H1 (cell line): ENCODE results near the gene TEX22. TPM values are rescaled to one million over a fixed set of nuclear protein-coding genes. Genes with fewer than 3 reads are reported as not detected.

Source experiments
- CTCF ChIA-PET: fragments of 300-600 bp; sonication (Branson Sonifier 250); formaldehyde crosslinking; loops from one replicate; lab custom pipeline; 2021; ENCODE audit not compliant: partially characterized antibody; lab: Charles Lee
- POLR2A ChIA-PET: fragments of 300-600 bp; sonication (Branson Sonifier 250); formaldehyde crosslinking; loops from one replicate; lab custom pipeline; 2021; ENCODE audit warnings: inconsistent platforms; ENCODE audit not compliant: partially characterized antibody; lab: Charles Lee
- DNase-seq, 2 experiments: peaks; one replicate each; pipeline versions ENCODE4 v3.0.0 to v3.0.0-alpha.2; 2010 to 2022; ENCODE audit warnings: low spot score in 2 of 2, low read depth in 1 of 2, mixed read lengths in 1 of 2
- FAIRE-seq: peaks from 2 replicates; lab custom pipeline; 2011; peaks lifted over from hg19 to GRCh38; lab: Jason Lieb, UNC
- H2AFZ ChIP-seq: 2 replicates; pipeline ENCODE4 v1.8.1; 2012; ENCODE audit warnings: low read length, inconsistent platforms
- H2AK5ac ChIP-seq: 2 replicates; pipeline ENCODE4 v1.6.1; 2013; ENCODE audit warnings: low read depth, low read length
- H2BK120ac ChIP-seq: replicated peaks from 2 replicates; pipeline ENCODE3; 2013; ENCODE audit warnings: low read depth, low read length, inconsistent platforms
- H2BK12ac ChIP-seq: 2 replicates; pipeline ENCODE4 v1.6.1; 2013; ENCODE audit warnings: low read depth, low read length
- H2BK15ac ChIP-seq: 2 replicates; pipeline ENCODE4 v1.6.1; 2013; ENCODE audit warnings: low read length
- H2BK20ac ChIP-seq: 2 replicates; pipeline ENCODE4 v1.6.1; 2013; ENCODE audit warnings: low read length
- H2BK5ac ChIP-seq: 2 replicates; pipeline ENCODE4 v1.6.1; 2013; ENCODE audit warnings: low read depth, low read length
- H3K14ac ChIP-seq: 2 replicates; pipeline ENCODE4 v1.6.1; 2013; ENCODE audit warnings: inconsistent platforms; ENCODE audit not compliant: insufficient read length
- H3K18ac ChIP-seq: 2 replicates; pipeline ENCODE4 v1.6.1; 2013; ENCODE audit warnings: low read length; ENCODE audit errors: extremely low read depth
- H3K23ac ChIP-seq: 2 replicates; pipeline ENCODE4 v1.6.1; 2013; ENCODE audit warnings: inconsistent platforms; ENCODE audit not compliant: insufficient read length
- H3K23me2 ChIP-seq: 2 replicates; pipeline ENCODE4 v1.6.1; 2013; ENCODE audit warnings: low read depth, low read length
- H3K27ac ChIP-seq: 2 replicates; pipeline ENCODE4 v1.6.1; 2011; ENCODE audit warnings: low read depth, low read length, inconsistent platforms
- H3K27me3 ChIP-seq, 4 experiments: replicated peaks in 1 of 4; 1 replicate in 1 of 4; 2 replicates in 3 of 4; pipeline versions ENCODE4 v1.6.1 to v1.8.1; 2011 to 2013; ENCODE audit warnings: low read length in 3 of 4, mild to moderate bottlenecking in 3 of 4, inconsistent platforms in 2 of 4, mixed read lengths in 2 of 4, moderate library complexity in 1 of 4; ENCODE audit not compliant: control insufficient read depth in 3 of 4, insufficient read depth in 3 of 4; ENCODE audit errors: extremely low read depth in 1 of 4
- H3K36me3 ChIP-seq, 4 experiments: 2 replicates each; pipeline versions ENCODE4 v1.6.1 to v1.8.1; 2011 to 2013; ENCODE audit warnings: mild to moderate bottlenecking in 4 of 4, low read length in 3 of 4, moderate library complexity in 2 of 4, control low read depth in 1 of 4, inconsistent platforms in 1 of 4; ENCODE audit not compliant: insufficient read depth in 4 of 4, control insufficient read depth in 2 of 4
- H3K4ac ChIP-seq: replicated peaks from 2 replicates; pipeline ENCODE3; 2013; ENCODE audit warnings: low read length, low read depth, mixed read lengths, inconsistent platforms; ENCODE audit not compliant: insufficient read length
- H3K4me1 ChIP-seq, 4 experiments: replicated peaks in 1 of 4; 1 replicate in 1 of 4; 2 replicates in 3 of 4; pipeline versions ENCODE4 v1.6.1 to v1.8.1; 2011 to 2013; ENCODE audit warnings: low read length in 3 of 4, inconsistent platforms in 2 of 4, mixed read lengths in 1 of 4; ENCODE audit not compliant: insufficient read depth in 4 of 4, control insufficient read depth in 3 of 4
- H3K4me2 ChIP-seq, 2 experiments: 2 replicates each; pipeline versions ENCODE4 v1.6.1 to v1.8.1; 2011 to 2013; ENCODE audit warnings: low read depth in 2 of 2, low read length in 2 of 2, control low read depth in 1 of 2, inconsistent platforms in 1 of 2, mild to moderate bottlenecking in 1 of 2; ENCODE audit not compliant: insufficient read depth in 1 of 2
- H3K4me3 ChIP-seq, 4 experiments: fragments of 200-600, 300-600 bp in 1 of 4; sonication (generic), shearing (Covaris generic), sonication (Bioruptor Twin) in 1 of 4; 2 replicates each; pipeline versions ENCODE4 v1.5.1 to v1.8.1; 2011 to 2016; ENCODE audit warnings: low read length in 4 of 4, low read depth in 3 of 4, control low read depth in 2 of 4, inconsistent platforms in 2 of 4, mild to moderate bottlenecking in 2 of 4, mixed read lengths in 1 of 4, moderate library complexity in 1 of 4; ENCODE audit not compliant: insufficient read depth in 2 of 4; ENCODE audit errors: extremely low read depth in 1 of 4
- H3K56ac ChIP-seq: replicated peaks from 2 replicates; pipeline ENCODE3; 2013; ENCODE audit warnings: low read depth, mild to moderate bottlenecking, mixed read lengths, low read length, inconsistent platforms; ENCODE audit not compliant: insufficient read length
- H3K79me1 ChIP-seq: 2 replicates; pipeline ENCODE4 v1.6.1; 2013; ENCODE audit warnings: low read depth, low read length, control low read depth
- H3K79me2 ChIP-seq, 2 experiments: 2 replicates each; pipeline versions ENCODE4 v1.6.1 to v1.8.1; 2012 to 2013; ENCODE audit warnings: low read length in 2 of 2, mild to moderate bottlenecking in 2 of 2, inconsistent platforms in 1 of 2; ENCODE audit not compliant: insufficient read depth in 2 of 2, control insufficient read depth in 1 of 2
- H3K9ac ChIP-seq, 4 experiments: replicated peaks in 1 of 4; 1 replicate in 1 of 4; 2 replicates in 3 of 4; pipeline versions ENCODE4 v1.6.1 to v1.8.1; 2011 to 2013; ENCODE audit warnings: low read depth in 3 of 4, low read length in 3 of 4, control low read depth in 2 of 4, mild to moderate bottlenecking in 2 of 4, moderate library complexity in 2 of 4, inconsistent platforms in 1 of 4; ENCODE audit errors: extremely low read depth in 1 of 4
- H3K9me3 ChIP-seq, 2 experiments: 2 replicates each; pipeline versions ENCODE4 v1.6.1 to v1.8.1; 2012 to 2013; ENCODE audit warnings: mild to moderate bottlenecking in 2 of 2, moderate library complexity in 2 of 2, control low read depth in 1 of 2, inconsistent platforms in 1 of 2, low read depth in 1 of 2, low read length in 1 of 2, mixed read lengths in 1 of 2; ENCODE audit not compliant: insufficient read depth in 2 of 2
- H4K20me1 ChIP-seq, 2 experiments: replicated peaks in 1 of 2; 2 replicates each; pipeline versions ENCODE3 to v1.8.1; 2011 to 2013; ENCODE audit warnings: inconsistent platforms in 2 of 2, low read length in 2 of 2, mild to moderate bottlenecking in 1 of 2; ENCODE audit not compliant: insufficient read depth in 2 of 2, control insufficient read depth in 1 of 2
- H4K5ac ChIP-seq: 2 replicates; pipeline ENCODE4 v1.6.1; 2013; ENCODE audit warnings: low read length, low read depth, mixed read lengths, inconsistent platforms; ENCODE audit not compliant: insufficient read length
- H4K8ac ChIP-seq: 2 replicates; pipeline ENCODE4 v1.8.0; 2013; ENCODE audit warnings: mild to moderate bottlenecking, moderate library complexity, low read length, inconsistent platforms; ENCODE audit not compliant: insufficient read depth; ENCODE audit errors: extremely low read depth
- H4K91ac ChIP-seq: replicated peaks from 2 replicates; pipeline ENCODE3; 2013; ENCODE audit warnings: low read length, mixed read lengths, inconsistent platforms; ENCODE audit not compliant: insufficient read length
- BRCA1 ChIP-seq: IDR thresholded peaks from 2 replicates; pipeline ENCODE4 v1.6.1; 2012; ENCODE audit warnings: low read depth, low read length, improper control_type of control experiment
- POLR2AphosphoS5 ChIP-seq: IDR thresholded peaks from 2 replicates; pipeline ENCODE4 v1.6.1; 2011; ENCODE audit warnings: low read depth, low read length
- TEAD4 ChIP-seq: IDR thresholded peaks from 2 replicates; pipeline ENCODE4 v1.6.1; 2012; ENCODE audit warnings: low read depth, low read length, inconsistent platforms, mixed read lengths
- WGBS, 2 experiments: shearing (Covaris generic) in 1 of 2; methylation state at CpG; one replicate each; pipeline versions ENCODE4 v1.1.6 to v1.1.7; 2013 to 2015; ENCODE audit warnings: low lambda C conversion rate in 2 of 2, mixed read lengths in 2 of 2, inconsistent platforms in 1 of 2, low coverage in 1 of 2, missing lambda C conversion rate in 1 of 2; ENCODE audit not compliant: insufficient replicate concordance in 2 of 2, insufficient coverage in 1 of 2, insufficient read length in 1 of 2; ENCODE audit errors: extremely low coverage in 1 of 2, missing lambda C conversion rate in 1 of 2; 5-methylcytosine and 5-hydroxymethylcytosine counted together
- polyA plus RNA-seq, 7 experiments: library from polyadenylated mRNA; depleted of rRNA in 3 of 7; stranded (reverse) in 5 of 7; unstranded in 2 of 7; fragments of >200 nt in 5 of 7; fragments of 200-250 nt in 2 of 7; gene quantifications; 1 replicate in 5 of 7; 2 replicates in 1 of 7; 4 replicates in 1 of 7; pipeline versions ENCODE4 v1.2.1 to v1.2.3, GENCODE V29; 2011 to 2013; ENCODE audit warnings: missing spikeins in 2 of 7, mixed read lengths in 2 of 7
- total RNA-seq: library from RNA; stranded (reverse); fragmentation: NEBNext Ultra II Directional; extraction: Animal tissue kit (Norgen Biotek cat#: 25700); gene quantifications from 2 replicates; pipeline ENCODE4 v1.2.1, GENCODE V29; 2021

TEX22 gene
- total and polyA plus RNA-seq, 2 of the 8 experiments (the other 6 are each of a cell fraction or from before 2014, with no cell fraction given), result 0.24 to 0.39 TPM

DNA sequence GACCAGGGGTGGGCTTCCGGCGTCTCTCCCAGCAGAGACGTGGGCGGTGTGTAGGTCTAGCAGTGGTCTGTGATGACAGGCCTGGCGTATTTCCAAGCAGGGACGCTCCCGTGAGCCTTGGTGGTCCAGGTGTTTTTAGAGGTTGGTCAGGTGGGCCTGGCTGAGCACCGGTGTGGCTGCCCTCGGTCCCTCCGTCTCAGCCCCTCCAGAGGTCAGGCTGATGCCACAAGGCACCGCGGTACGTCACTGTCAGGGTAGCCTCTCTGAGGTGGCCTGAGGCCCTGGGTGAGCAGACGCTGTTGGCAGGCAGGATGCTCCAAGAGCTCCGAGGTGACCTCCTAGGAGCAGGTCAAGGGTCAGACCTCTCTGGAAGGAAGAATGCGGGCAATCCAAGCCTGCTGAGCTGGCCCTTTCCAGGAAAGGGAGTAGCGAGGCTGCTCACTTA is 34.8 kb downstream of the TEX22 start:
- Histone ChIP-seq H3K23me2 (no peaks in the 10 kb centered on the region), H3K9ac (peak overlapping the region in 1 of 4 experiments; percentile 18; a peak in 1 of 7 replicates), H2BK5ac (no peak overlapping the region), H3K79me1 (peaks cover 19% of the 10 kb centered on the region), H3K4me1 (peaks cover 0 to 7% (median 4%) of the 10 kb centered on the region in 4 experiments; a peak in 5 of 7 replicates), H4K91ac (no peak overlapping the region), H2BK20ac (no peak overlapping the region), H3K4me2 (no peak overlapping the region), H4K20me1 (peaks cover 44 to 54% of the 10 kb centered on the region in 2 experiments), H2AK5ac (no peak overlapping the region), H3K4me3 (no peak overlapping the region), H3K79me2 (peaks cover 22 to 88% of the 10 kb centered on the region in 2 experiments), H3K36me3 (peaks cover 0 to 3% (median under 1%) of the 10 kb centered on the region in 4 experiments; a peak in 1 of 8 replicates), H4K5ac (no peak overlapping the region), H3K18ac (no peak overlapping the region), H3K4ac (no peak overlapping the region), H2BK120ac (no peak overlapping the region), H2AFZ (no peak overlapping the region), H3K14ac (no peak overlapping the region), H2BK15ac (no peak overlapping the region), H3K27ac (no peak overlapping the region), H3K9me3 (no peaks in the 10 kb centered on the region), H3K56ac (no peak overlapping the region), H3K23ac (no peak overlapping the region), H3K27me3 (no peaks in the 10 kb centered on the region), H4K8ac (peak overlapping the region; percentile 28; the same call in 1 of the 2 replicates), H2BK12ac (no peak overlapping the region)
- FAIRE-seq (no peak), DNase-seq (no peak)
- CTCF ChIA-PET, result interaction anchor here (0.8 to 3.1 kb wide), 8 partner anchors 12 to 268 kb away, joined by 3 to 10 read pairs (median 3); no protein-coding TSS in a partner anchor
- TF ChIP-seq POLR2AphosphoS5, result 0 out of 2 replicates have a peak, but pooled peaks have one; percentile 14
- peak; percentile 55; the same call in 1 of the 2 replicates for TF ChIP-seq TEAD4
- TF ChIP-seq BRCA1, result no peak
- WGBS, 2 experiments, result 86% methylated on average over 16 of the region's 17 CpGs; no CpG with 5 or more reads in 1 of the 2 experiments
- POLR2A ChIA-PET, result interaction anchor here (1.0 to 5.7 kb wide), 8 partner anchors 10 to 39 kb away, joined by 3 to 43 read pairs (median 4); no protein-coding TSS in a partner anchor
